Stomach (tissue), 9 donors: ENCODE results near the gene HSD17B2. TPM values are rescaled to one million over a fixed set of nuclear protein-coding genes. Genes with fewer than 3 reads are reported as not detected.
A peak's percentile ranks its signal among the peaks of the same experiment; 100 is the strongest.

ENCODE experiments used
- DNase-seq, 2 donors: peaks; one replicate each; pipeline versions ENCODE4 v3.0.0 to v3.0.0-alpha.2; 2013 to 2019
- H3K27ac ChIP-seq, 5 donors: fragments of 200-600 bp in 4 of 5; sonication (generic) in 4 of 5; one replicate each; pipeline ENCODE4 v1.5.1; 2013 to 2019; ENCODE audit warnings: mild to moderate bottlenecking in 1 of 5, moderate library complexity in 1 of 5
- H3K27me3 ChIP-seq, 3 donors: fragments of 200-600 bp; sonication (generic); one replicate each; pipeline ENCODE4 v1.5.1; 2017 to 2019; ENCODE audit warnings: mixed run types in 1 of 3
- H3K36me3 ChIP-seq, 4 donors: fragments of 200-600 bp; sonication (generic); 1 replicate in 3 of 4; 2 replicates in 1 of 4; pipeline ENCODE4 v1.5.1; 2016 to 2019
- H3K4me1 ChIP-seq, 4 donors: fragments of 200-600 bp; sonication (generic); one replicate each; pipeline ENCODE4 v1.5.1; 2016 to 2019
- H3K4me3 ChIP-seq, 4 donors: fragments of 200-600 bp; sonication (generic) in 3 of 4; one replicate each; pipeline ENCODE4 v1.5.1; 2016 to 2019; ENCODE audit warnings: mild to moderate bottlenecking in 1 of 4
- H3K9me3 ChIP-seq, 4 donors: fragments of 200-600 bp; sonication (generic); one replicate each; pipeline ENCODE4 v1.5.1; 2016 to 2019
- CTCF ChIP-seq, 7 experiments: fragments of 450-650 bp in 4 of 7; fragments of 200-600 bp in 3 of 7; sonication (generic) in 3 of 7; IDR thresholded peaks; one replicate each; pipeline ENCODE4 v1.5.1; 2016 to 2019; ENCODE audit warnings: antibody characterized with exemption in 7 of 7, control low read depth in 2 of 7, mild to moderate bottlenecking in 1 of 7
- EP300 ChIP-seq: sonication (generic); formaldehyde crosslinking; IDR thresholded peaks from one replicate; pipeline ENCODE4 v1.6.1; 2017; ENCODE audit warnings: antibody characterized with exemption
- POLR2A ChIP-seq, 4 donors: fragments of 450-650 bp; IDR thresholded peaks; one replicate each; pipeline ENCODE4 v1.6.1; 2016; ENCODE audit warnings: antibody characterized with exemption in 4 of 4, control low read depth in 2 of 4, mild to moderate bottlenecking in 1 of 4, moderate library complexity in 1 of 4
- POLR2AphosphoS5 ChIP-seq, 3 donors: sonication (generic); formaldehyde crosslinking; IDR thresholded peaks; one replicate each; pipeline ENCODE4 v1.6.1; 2016; ENCODE audit warnings: antibody characterized with exemption in 3 of 3
- WGBS, 5 donors: extraction: QIAGEN DNeasy Blood & Tissue Kit in 3 of 5; methylation state at CpG; one replicate each; pipeline versions ENCODE4 v1.1.5 to v1.1.7; 2013 to 2018; 5-methylcytosine and 5-hydroxymethylcytosine counted together
- intact Hi-C: fragments of 100-400 bp; cut with DNase I; formaldehyde crosslinking; loops from one replicate; pipeline ENCODE4 v1.15.1; 2023; ENCODE audit warnings: low total_unique reads
- polyA plus RNA-seq, 3 donors: library from polyadenylated mRNA; stranded (reverse); fragments of 200-250 nt; gene quantifications; one replicate each; pipeline ENCODE4 v1.2.3, GENCODE V29; 2013
- total RNA-seq, 5 donors: library from RNA; depleted of rRNA; stranded (reverse); fragments of >200 nt; gene quantifications; one replicate each; pipeline versions ENCODE4 v1.1.0 to v1.2.3, GENCODE V29; 2014 to 2016
- donor health status: healthy with polysubstance abuse.
- donor health status: Bipolar disorder and iron deficiency.
- donor health status: healthy.

HSD17B2 gene
- total and polyA plus RNA-seq, 8 donors, result 6.6 to 25.7 (median 15.2) TPM; not detected in 1

- peaks cover 2 to 17% (median 5%) of the 10 kb centered on the region in 4 donors for H3K36me3 ChIP-seq
- no peak for DNase-seq
- WGBS, 5 donors, result 85 to 89% (median 86%) methylated on average over 5 of the region's 5 CpGs
- no peak overlapping the region for H3K4me3 ChIP-seq
- H3K9me3 ChIP-seq, result no peaks in the 10 kb centered on the region
- intact Hi-C loops, result no loop called here
- no peaks in the 10 kb centered on the region for H3K27me3 ChIP-seq
- TF ChIP-seq EP300 (no peak), POLR2A (IDR thresholded peaks at IDR 0.05) (no peak), CTCF (IDR thresholded peaks at IDR 0.05) (peak in 1 of 7 experiments; percentile 12), POLR2AphosphoS5 (IDR thresholded peaks at IDR 0.05) (no peak)
- no peak overlapping the region for H3K27ac ChIP-seq
- H3K4me1 ChIP-seq, result peaks cover 0 to 25% (median 10%) of the 10 kb centered on the region in 4 donors
Observed at GRCh38 chr16:81994485-81994884, 40.6 kb upstream of the HSD17B2 start.

- Histone ChIP-seq H3K36me3 (peaks cover 9 to 29% (median 16%) of the 10 kb centered on the region in 4 donors), H3K4me1 (peaks cover 0 to 25% (median 10%) of the 10 kb centered on the region in 4 donors), H3K9me3 (no peaks in the 10 kb centered on the region), H3K27ac (peak overlapping the region in 2 of 5 donors; percentile 48 to 61), H3K27me3 (no peaks in the 10 kb centered on the region), H3K4me3 (no peak overlapping the region)
- DNase-seq, result no peak
- intact Hi-C loops, result no loop called here
- TF ChIP-seq CTCF (IDR thresholded peaks at IDR 0.05), result no peak
- no peak for TF ChIP-seq EP300
- TF ChIP-seq POLR2AphosphoS5 (IDR thresholded peaks at IDR 0.05), result no peak
- TF ChIP-seq POLR2A (IDR thresholded peaks at IDR 0.05), result no peak
- WGBS, 5 donors, result 50 to 61% (median 56%) methylated on average over 3 of the region's 3 CpGs
Observed at GRCh38 chr16:81995651-81996050, 39.4 kb upstream of the HSD17B2 start.

GRCh38 chr16:81996664-81997509 is 38.2 kb upstream of the HSD17B2 start:
- H3K4me3 ChIP-seq, result no peak overlapping the region
- peaks cover 9 to 29% (median 17%) of the 10 kb centered on the region in 4 donors for H3K36me3 ChIP-seq
- 54 to 69% (median 64%) methylated on average over 11 of the region's 11 CpGs for WGBS, 5 donors
- H3K4me1 ChIP-seq, result peaks cover 0 to 25% (median 10%) of the 10 kb centered on the region in 4 donors
- intact Hi-C loops, result no loop called here
- H3K9me3 ChIP-seq, result no peaks in the 10 kb centered on the region
- TF ChIP-seq CTCF (IDR thresholded peaks at IDR 0.05) (peak in 2 of 7 experiments; percentile 10 to 32), POLR2AphosphoS5 (IDR thresholded peaks at IDR 0.05) (no peak)
- DNase-seq, result peak in 1 of 2 donors; percentile 68
- H3K27ac ChIP-seq, result peak overlapping the region; percentile 13 to 61 (median 51)
- no peaks in the 10 kb centered on the region for H3K27me3 ChIP-seq

- TF ChIP-seq CTCF (IDR thresholded peaks at IDR 0.05) (no peak), POLR2AphosphoS5 (IDR thresholded peaks at IDR 0.05) (peak in 1 of 3 donors; percentile 30)
- Histone ChIP-seq H3K27me3 (no peaks in the 10 kb centered on the region), H3K36me3 (peaks cover 9 to 29% (median 17%) of the 10 kb centered on the region in 4 donors), H3K27ac (peak overlapping the region in 4 of 5 donors; percentile 20 to 61 (median 52)), H3K4me3 (no peak overlapping the region), H3K4me1 (peaks cover 0 to 25% (median 10%) of the 10 kb centered on the region in 4 donors), H3K9me3 (no peaks in the 10 kb centered on the region)
- peak in 1 of 2 donors; percentile 64 for DNase-seq
- 18 to 70% (median 56%) methylated on average over 2 of the region's 2 CpGs for WGBS, 5 donors
- intact Hi-C loops, result no loop called here
Observed at GRCh38 chr16:81997738-81998137, 37.3 kb upstream of the HSD17B2 start.
